Measurements from ENCODE around the gene FOXC1. TPM values are rescaled to one million over a fixed set of nuclear protein-coding genes. Genes with fewer than 3 reads are reported as not detected.

Gene FOXC1
- total and polyA plus RNA-seq, 8 donors, result 0.25 to 8.3 (median 2.8) TPM

GRCh38 chr6:1619673-1620503 is 10.2 kb downstream of the FOXC1 start:
- H3K9me3 ChIP-seq, result no peaks in the 10 kb centered on the region
- H3K36me3 ChIP-seq, result peaks cover 0 to 43% (median 37%) of the 10 kb centered on the region in 4 donors
- TF ChIP-seq EP300 (IDR thresholded peaks at IDR 0.05) (no peak), POLR2AphosphoS5 (IDR thresholded peaks at IDR 0.05) (no peak), POLR2A (IDR thresholded peaks at IDR 0.05) (no peak), CTCF (IDR thresholded peaks at IDR 0.05) (no peak)
- H3K4me3 ChIP-seq, result peak overlapping the region; percentile 7 to 32 (median 20)
- intact Hi-C loops (cut with DNase I; ENCODE audit: low total_unique reads), result no loop called here
- H3K27me3 ChIP-seq, result peaks cover 21 to 99% (median 61%) of the 10 kb centered on the region in 3 donors
- no peak overlapping the region for H3K27ac ChIP-seq
- peaks cover 11 to 28% (median 22%) of the 10 kb centered on the region in 4 donors for H3K4me1 ChIP-seq
- DNase-seq, result peak in 1 of 2 donors; percentile 57
- 33 to 68% (median 53%) methylated on average over 31 to 83 of the region's 83 CpGs for WGBS, 5 donors

GRCh38 chr6:1620504-1621069 is 10.9 kb downstream of the FOXC1 start:
- TF ChIP-seq CTCF (IDR thresholded peaks at IDR 0.05), result no peak
- TF ChIP-seq EP300 (IDR thresholded peaks at IDR 0.05), result no peak
- no peak for TF ChIP-seq POLR2AphosphoS5 (IDR thresholded peaks at IDR 0.05)
- no peak for TF ChIP-seq POLR2A (IDR thresholded peaks at IDR 0.05)
- 61 to 76% (median 63%) methylated on average over 21 to 50 of the region's 50 CpGs for WGBS, 5 donors
- no peaks in the 10 kb centered on the region for H3K9me3 ChIP-seq

GRCh38 chr6:1621070-1621701 is 11.5 kb downstream of the FOXC1 start:
- H3K27me3 ChIP-seq, result peaks cover 17 to 99% (median 61%) of the 10 kb centered on the region in 3 donors
- intact Hi-C loops (cut with DNase I; ENCODE audit: low total_unique reads), result no loop called here
- TF ChIP-seq CTCF (IDR thresholded peaks at IDR 0.05) (no peak), EP300 (IDR thresholded peaks at IDR 0.05) (no peak), POLR2A (IDR thresholded peaks at IDR 0.05) (no peak), POLR2AphosphoS5 (IDR thresholded peaks at IDR 0.05) (no peak)
- no peaks in the 10 kb centered on the region for H3K9me3 ChIP-seq
- H3K4me3 ChIP-seq, result no peak overlapping the region
- DNase-seq, result no peak
- WGBS, 5 donors, result 88 to 92% (median 91%) methylated on average over 30 of the region's 30 CpGs
- peaks cover 9 to 35% (median 26%) of the 10 kb centered on the region in 4 donors for H3K4me1 ChIP-seq
- peaks cover 0 to 43% (median 37%) of the 10 kb centered on the region in 4 donors for H3K36me3 ChIP-seq
- no peak overlapping the region for H3K27ac ChIP-seq

More at GRCh38 chr6:1620504-1621069, 10.9 kb downstream of the FOXC1 start:
- H3K36me3 ChIP-seq, result peaks cover 0 to 43% (median 37%) of the 10 kb centered on the region in 4 donors
- H3K27me3 ChIP-seq, result peaks cover 17 to 99% (median 61%) of the 10 kb centered on the region in 3 donors
- H3K4me1 ChIP-seq, result peaks cover 9 to 30% (median 23%) of the 10 kb centered on the region in 4 donors
- intact Hi-C loops (cut with DNase I; ENCODE audit: low total_unique reads), result no loop called here
- H3K4me3 ChIP-seq, result peak overlapping the region in 1 of 4 donors; percentile 32
- no peak overlapping the region for H3K27ac ChIP-seq
- no peak for DNase-seq

- 91 to 100% (median 93%) methylated on average over 13 to 15 of the region's 15 CpGs for WGBS, 5 donors
Observed at GRCh38 chr6:1622220-1622850, 12.6 kb downstream of the FOXC1 start.

More at GRCh38 chr6:1622220-1622850, 12.6 kb downstream of the FOXC1 start:
- intact Hi-C loops (cut with DNase I; ENCODE audit: low total_unique reads), result no loop called here
- Histone ChIP-seq H3K9me3 (no peaks in the 10 kb centered on the region), H3K4me1 (peaks cover 9 to 35% (median 26%) of the 10 kb centered on the region in 4 donors), H3K4me3 (no peak overlapping the region), H3K27ac (no peak overlapping the region), H3K36me3 (peaks cover 0 to 43% (median 37%) of the 10 kb centered on the region in 4 donors), H3K27me3 (peaks cover 17 to 99% (median 57%) of the 10 kb centered on the region in 3 donors)
- TF ChIP-seq POLR2A (IDR thresholded peaks at IDR 0.05) (no peak), POLR2AphosphoS5 (IDR thresholded peaks at IDR 0.05) (no peak), EP300 (IDR thresholded peaks at IDR 0.05) (no peak), CTCF (IDR thresholded peaks at IDR 0.05) (no peak)
- no peak for DNase-seq

Measured in stomach (tissue), 9 donors.